Heart left ventricle (tissue), 16 donors: Measurements from ENCODE around the gene CDC42EP1. TPM values are rescaled to one million over a fixed set of nuclear protein-coding genes. Genes with fewer than 3 reads are reported as not detected.

Experiments
- ATAC-seq, 4 donors: fragments of 200-7000 bp; cut with Tn5 transposase; one replicate each; pipeline ENCODE4 v1.9.1; 2020 to 2022; ENCODE audit warnings: moderate library complexity in 4 of 4, mild to moderate bottlenecking in 3 of 4, moderate number of reproducible peaks in 1 of 4
- DNase-seq, 5 donors: peaks; one replicate each; pipeline ENCODE4 v3.0.0-alpha.2; 2020
- H3K27ac ChIP-seq, 12 donors: fragments of 200-600 bp; sonication (generic) in 4 of 12; one replicate each; pipeline versions ENCODE4 v1.5.0 to v1.8.0; 2016 to 2022; ENCODE audit warnings: mild to moderate bottlenecking in 2 of 12
- H3K27me3 ChIP-seq, 9 donors: fragments of 200-600 bp; sonication (generic) in 2 of 9; one replicate each; pipeline versions ENCODE4 v1.5.1 to v1.8.0; 2016 to 2022; ENCODE audit warnings: mild to moderate bottlenecking in 3 of 9
- H3K36me3 ChIP-seq, 9 donors: fragments of 200-600 bp; sonication (generic) in 2 of 9; one replicate each; pipeline versions ENCODE4 v1.5.0 to v1.8.0; 2018 to 2022; ENCODE audit warnings: mild to moderate bottlenecking in 2 of 9
- H3K4me1 ChIP-seq, 12 donors: fragments of 200-600 bp; sonication (generic) in 4 of 12; one replicate each; pipeline versions ENCODE4 v1.5.0 to v1.8.0; 2016 to 2022; ENCODE audit warnings: mild to moderate bottlenecking in 3 of 12
- H3K4me3 ChIP-seq, 12 donors: fragments of 200-600 bp; sonication (generic) in 4 of 12; one replicate each; pipeline versions ENCODE4 v1.5.0 to v1.8.0; 2017 to 2022; ENCODE audit warnings: mild to moderate bottlenecking in 9 of 12, moderate library complexity in 4 of 12
- H3K9me3 ChIP-seq, 12 donors: fragments of 200-600 bp; sonication (generic) in 4 of 12; one replicate each; pipeline versions ENCODE4 v1.5.0 to v1.8.0; 2016 to 2022; ENCODE audit warnings: mild to moderate bottlenecking in 1 of 12
- CTCF ChIP-seq, 12 donors: fragments of 200-600 bp; sonication (generic) in 4 of 12; IDR thresholded peaks; one replicate each; pipeline versions ENCODE4 v1.5.0 to v1.8.0; 2018 to 2022; ENCODE audit warnings: antibody characterized with exemption in 12 of 12, mild to moderate bottlenecking in 5 of 12
- POLR2A ChIP-seq, 2 donors: fragments of 450-650 bp; IDR thresholded peaks; one replicate each; pipeline ENCODE4 v1.6.1; 2017; ENCODE audit warnings: antibody characterized with exemption in 2 of 2, mild to moderate bottlenecking in 2 of 2, moderate library complexity in 2 of 2
- WGBS, 4 donors: extraction: QIAGEN DNeasy Blood & Tissue Kit in 2 of 4; methylation state at CpG; one replicate each; pipeline versions ENCODE4 v1.1.5 to v1.1.7; 2013 to 2018; 5-methylcytosine and 5-hydroxymethylcytosine counted together
- intact Hi-C, 10 donors: fragments of 100-400 bp; cut with DNase I; formaldehyde crosslinking; loops; one replicate each; pipeline versions ENCODE4 v1.11.1 to v1.14.2; 2022
- polyA plus RNA-seq, 2 donors: library from polyadenylated mRNA; stranded (reverse); fragments of 200-250 nt; gene quantifications; one replicate each; pipeline ENCODE4 v1.2.3, GENCODE V29; 2013
- total RNA-seq, 9 donors: library from RNA; depleted of rRNA in 2 of 9; stranded (reverse); fragments of >200 nt in 2 of 9; fragmentation: NEBNext Ultra II Directional in 3 of 9; extraction: Animal tissue kit (Norgen Biotek cat#: 25700) in 3 of 9; gene quantifications; one replicate each; pipeline versions ENCODE4 v1.1.0 to v1.2.4, GENCODE V29; 2016 to 2023
- donor health status: ischemic (EF 13 %, LVEDD 7.1; RV severe dilation, severe dysfunction).
- donor health status: healthy with polysubstance abuse.
- donor health status: DM: no; HTN: yes; CAD: no.
- donor health status: DM: no; HTN: no; CAD: no.
- donor health status: ischemic (EF 25% LVEDD 6.9; RV normal size, moderate dysfunction).
- donor health status: ischemic (EF 25% LVEDD 5.7; RV mildly dilated, moderate dysfunction).
- donor health status: healthy.
- donor health status: DM: yes; HTN: yes; CAD: no.
- donor health status: ischemic (EF 35%, LVEDD 5.7; RV mildly dilated, moderate dysfunction).
- donor health status: nonischemic (EF 11% LVEDD 7.7; RV severe dilation, severe dysfunction).
- donor health status: DM: yes; HTN: yes; CAD: no.
- donor health status: PGD.
- donor health status: ischemic (EF 29% LVEDD 5.4; RV normal size, mild dysfunction).
- donor health status: nonischemic (EF 23%, LVEDD 6.1; RV moderate dilation, normal function).

The CDC42EP1 gene
- total and polyA plus RNA-seq, 11 donors = 10.4 to 34.9 (median 17.7) TPM

DNA sequence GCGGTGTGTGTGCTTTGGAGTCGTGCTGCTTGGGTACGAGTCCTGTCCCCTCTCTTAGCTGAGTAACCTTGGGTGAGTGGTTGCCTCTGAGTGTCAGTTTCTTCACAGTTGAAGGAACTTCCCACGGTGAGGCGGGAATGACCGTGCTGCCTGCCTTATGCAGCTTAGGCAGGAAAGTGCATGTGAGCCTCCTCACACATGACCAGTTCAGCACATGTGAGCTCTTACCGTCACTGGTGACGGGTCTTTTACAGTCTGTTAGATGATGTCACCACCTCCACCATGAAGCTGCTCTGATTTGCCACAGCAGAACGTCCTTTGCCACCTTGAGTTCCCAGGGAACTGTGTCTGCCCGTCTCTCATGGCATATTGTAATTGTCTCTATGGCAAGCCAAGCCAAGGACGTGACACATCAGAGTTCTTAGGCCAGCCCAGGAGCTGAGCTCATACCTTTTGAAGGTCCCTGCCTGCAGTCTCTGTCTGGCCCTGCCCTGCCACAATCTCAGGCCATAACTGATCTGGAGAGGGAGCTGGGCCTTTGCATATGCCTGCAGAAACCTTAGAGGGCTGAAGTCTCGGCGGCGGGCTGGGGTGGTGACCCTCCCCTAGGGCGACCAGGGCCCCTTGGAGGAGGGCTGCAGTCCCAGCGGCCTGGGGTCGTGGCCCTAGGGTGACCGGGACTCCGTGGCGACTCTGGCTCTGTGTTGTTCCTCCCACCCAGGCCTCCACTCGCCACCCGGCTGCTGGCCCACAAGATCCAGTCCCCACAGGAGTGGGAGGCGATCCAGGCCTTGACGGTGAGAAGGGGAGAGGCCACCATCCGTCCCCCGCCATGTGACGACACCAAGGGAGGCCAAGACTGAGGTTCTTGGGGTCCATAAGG lies 56.2 kb downstream of the CDC42EP1 start:
- Histone ChIP-seq H3K4me3 (no peak overlapping the region), H3K36me3 (peaks cover 0 to 76% (median 65%) of the 10 kb centered on the region in 9 donors), H3K27ac (no peak overlapping the region), H3K27me3 (no peaks in the 10 kb centered on the region), H3K4me1 (peaks cover 0 to 17% (median under 1%) of the 10 kb centered on the region in 12 donors), H3K9me3 (no peaks in the 10 kb centered on the region)
- peak in 2 of 5 donors; percentile 19 to 56 for DNase-seq
- no peak for TF ChIP-seq CTCF (IDR thresholded peaks at IDR 0.05)
- no peak for TF ChIP-seq POLR2A (IDR thresholded peaks at IDR 0.05)
- intact Hi-C loops = no loop called here
- ATAC-seq = peak in 1 of 4 donors; percentile 5
- WGBS, 4 donors = 91 to 95% (median 93%) methylated on average over 15 to 27 of the region's 27 CpGs

DNA sequence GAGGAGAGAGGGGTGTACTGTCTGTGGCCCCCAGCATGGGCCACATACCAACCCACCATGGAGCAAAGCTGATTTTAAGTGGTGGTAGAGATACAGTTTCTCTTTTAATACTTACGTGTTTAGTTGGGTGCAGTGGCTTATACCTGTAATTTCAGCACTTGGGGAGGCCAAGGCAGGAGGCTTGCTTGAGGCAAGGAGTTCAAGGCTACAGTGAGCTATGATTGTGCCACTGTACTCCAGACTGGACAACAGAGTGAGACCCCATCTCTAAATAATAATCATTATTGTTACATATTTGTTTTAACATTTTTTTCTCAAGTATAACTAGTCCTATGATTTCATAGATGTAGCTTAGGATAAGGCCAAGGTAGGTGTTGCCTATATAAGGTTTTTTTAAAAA lies 57.2 kb downstream of the CDC42EP1 start:
- 88 to 98% (median 95%) methylated on average over 1 of the region's 1 CpG for WGBS, 4 donors
- Histone ChIP-seq H3K9me3 (no peaks in the 10 kb centered on the region), H3K27ac (no peak overlapping the region), H3K4me1 (peaks cover 0 to 13% (median 0%) of the 10 kb centered on the region in 12 donors), H3K27me3 (no peaks in the 10 kb centered on the region), H3K36me3 (peaks cover 0 to 86% (median 74%) of the 10 kb centered on the region in 9 donors), H3K4me3 (no peak overlapping the region)
- intact Hi-C loops = no loop called here
- DNase-seq (no peak), ATAC-seq (no peak)
- no peak for TF ChIP-seq POLR2A (IDR thresholded peaks at IDR 0.05)
- no peak for TF ChIP-seq CTCF (IDR thresholded peaks at IDR 0.05)

- WGBS, 4 donors = 86 to 92% (median 91%) methylated on average over 14 of the region's 14 CpGs
- TF ChIP-seq CTCF (IDR thresholded peaks at IDR 0.05) (no peak), POLR2A (IDR thresholded peaks at IDR 0.05) (no peak)
- peaks cover 0 to 92% (median 77%) of the 10 kb centered on the region in 9 donors for H3K36me3 ChIP-seq
Observed at GRCh38 chr22:37618072-37618656, 57.9 kb downstream of the CDC42EP1 start.

DNA sequence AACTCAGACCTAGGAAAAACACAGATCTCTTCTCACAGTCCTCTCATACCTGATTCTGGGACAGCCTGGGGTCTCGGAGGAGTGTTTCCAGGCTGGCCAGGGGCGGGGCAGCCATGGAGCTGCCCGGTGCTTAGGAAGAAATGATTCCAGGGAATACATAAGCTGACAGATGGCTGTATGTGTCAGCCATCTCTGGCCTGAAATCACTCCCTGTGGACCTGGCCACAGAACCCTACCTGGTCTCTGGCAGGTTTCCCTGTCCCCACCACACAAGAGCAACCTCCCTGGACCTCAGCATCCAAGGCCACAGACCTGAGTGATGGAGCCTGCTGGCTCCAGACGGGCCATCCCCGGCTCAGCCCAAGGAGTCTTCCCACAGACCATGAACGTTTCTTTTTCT lies 58.4 kb downstream of the CDC42EP1 start:
- intact Hi-C loops = no loop called here

More at GRCh38 chr22:37618072-37618656, 57.9 kb downstream of the CDC42EP1 start:
- intact Hi-C loops = no loop called here
- H3K9me3 ChIP-seq = no peaks in the 10 kb centered on the region
- H3K27me3 ChIP-seq = no peaks in the 10 kb centered on the region
- DNase-seq (no peak), ATAC-seq (no peak)
- peaks cover 0 to 9% (median 0%) of the 10 kb centered on the region in 12 donors for H3K4me1 ChIP-seq
- no peak overlapping the region for H3K4me3 ChIP-seq
- H3K27ac ChIP-seq = no peak overlapping the region

More for the DNA sequence above, 58.4 kb downstream of the CDC42EP1 start:
- TF ChIP-seq POLR2A (IDR thresholded peaks at IDR 0.05) (no peak), CTCF (IDR thresholded peaks at IDR 0.05) (no peak)
- Histone ChIP-seq H3K4me1 (peaks cover 0 to 8% (median 4%) of the 10 kb centered on the region in 12 donors), H3K27ac (no peak overlapping the region), H3K4me3 (no peak overlapping the region), H3K27me3 (no peaks in the 10 kb centered on the region), H3K9me3 (no peaks in the 10 kb centered on the region), H3K36me3 (peaks cover 0 to 96% (median 80%) of the 10 kb centered on the region in 9 donors)
- 91 to 93% (median 93%) methylated on average over 3 to 6 of the region's 6 CpGs for WGBS, 4 donors
- DNase-seq (no peak), ATAC-seq (no peak)
